Pancreas (tissue), 10 donors: ENCODE results near the gene MIEF1. TPM values are rescaled to one million over a fixed set of nuclear protein-coding genes. Genes with fewer than 3 reads are reported as not detected.
A peak's percentile ranks its signal among the peaks of the same experiment; 100 is the strongest.
"Not testable (repeated sequence)": the region's sequence is repeated elsewhere in the genome, so short reads cannot be mapped to it uniquely, and the experiment has no call there.

Source experiments
- ATAC-seq, 4 donors: fragments of 200-7000 bp; cut with Tn5 transposase; one replicate each; pipeline versions ENCODE4 v1.8.0 to v1.9.1; 2020; ENCODE audit warnings: mild to moderate bottlenecking in 4 of 4, moderate library complexity in 4 of 4
- DNase-seq, 6 donors: peaks; one replicate each; pipeline ENCODE4 v3.0.0-alpha.2; 2020
- FAIRE-seq: peaks from 2 replicates; lab custom pipeline; 2012; peaks lifted over from hg19 to GRCh38; lab: Jason Lieb, UNC
- H3K27ac ChIP-seq, 4 donors: fragments of 200-600 bp; sonication (generic); 1 replicate in 3 of 4; 2 replicates in 1 of 4; pipeline versions ENCODE4 v1.5.0 to v1.8.0; 2020
- H3K27me3 ChIP-seq, 4 donors: fragments of 200-600 bp; one replicate each; pipeline ENCODE4 v1.8.0; 2021
- H3K36me3 ChIP-seq, 3 donors: fragments of 200-600 bp; sonication (generic) in 1 of 3; one replicate each; pipeline versions ENCODE4 v1.5.0 to v1.8.0; 2020 to 2021
- H3K4me1 ChIP-seq, 3 donors: fragments of 200-600 bp; one replicate each; pipeline ENCODE4 v1.8.0; 2021
- H3K4me3 ChIP-seq, 4 donors: fragments of 200-600 bp; sonication (generic) in 2 of 4; one replicate each; pipeline versions ENCODE4 v1.5.0 to v1.8.0; 2020 to 2021
- H3K9me3 ChIP-seq, 4 donors: fragments of 200-600 bp; one replicate each; pipeline ENCODE4 v1.8.0; 2021
- WGBS, 2 donors: extraction: QIAGEN DNeasy Blood & Tissue Kit; methylation state at CpG; one replicate each; pipeline ENCODE4 v1.1.7; 2013; 5-methylcytosine and 5-hydroxymethylcytosine counted together
- intact Hi-C, 3 donors: fragments of 100-400 bp; cut with DNase I; formaldehyde crosslinking; loops; one replicate each; pipeline versions ENCODE4 v1.11.1 to v1.14.2; 2022
- polyA plus RNA-seq, 2 donors: library from polyadenylated mRNA; stranded (reverse); fragments of 200-250 nt; gene quantifications; one replicate each; pipeline ENCODE4 v1.2.3, GENCODE V29; 2013
- total RNA-seq, 6 donors: library from RNA; stranded (reverse); fragmentation: NEBNext Ultra II Directional in 4 of 6; extraction: Animal tissue kit (Norgen Biotek cat#: 25700) in 4 of 6; gene quantifications; one replicate each; pipeline versions ENCODE4 v1.2.1 to v1.2.4, GENCODE V29; 2021 to 2023
- TF ChIP-seq, protein P1 (sequence below), 4 donors: fragments of 200-600 bp; sonication (generic) in 3 of 4; IDR thresholded peaks; one replicate each; pipeline versions ENCODE4 v1.5.0 to v1.8.0; 2021; ENCODE audit warnings: antibody characterized with exemption in 4 of 4
- donor health status: healthy with polysubstance abuse.
- donor health status: DM: no; HTN: no; CAD: no; lungs with moderate emphysema.
- donor health status: DM: no; HTN: no; CAD: no.
- donor health status: control.
- donor health status: control.
- donor health status: Bipolar disorder and iron deficiency.
- donor health status: DM: yes; HTN: yes; CAD: no.
- donor health status: DM: no; HTN: no; CAD: no.
- donor health status: DM: no; HTN: no; CAD: no.
- donor health status: DM: yes; HTN: yes; CAD: no.

Gene MIEF1
- total and polyA plus RNA-seq, 8 donors, result 6.3 to 15.1 (median 11.1) TPM

DNA sequence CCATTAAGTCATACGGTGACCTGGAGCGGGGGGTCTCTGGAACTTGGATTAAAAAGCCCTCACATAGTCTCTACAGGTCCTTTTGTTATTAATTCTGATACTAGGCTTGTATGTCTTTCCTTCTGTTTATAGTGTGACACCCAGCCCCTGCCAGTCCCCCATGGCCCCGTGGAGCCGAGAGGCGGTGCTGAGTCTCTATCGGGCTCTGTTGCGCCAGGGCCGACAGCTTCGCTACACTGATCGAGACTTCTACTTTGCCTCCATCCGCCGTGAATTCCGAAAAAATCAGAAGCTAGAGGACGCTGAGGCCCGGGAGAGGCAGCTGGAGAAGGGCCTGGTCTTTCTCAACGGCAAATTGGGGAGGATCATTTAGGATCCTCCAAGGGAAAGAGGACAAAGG is 2.0 kb downstream of the MIEF1 start:
- H3K27ac ChIP-seq, result no peak overlapping the region
- DNase-seq (peak in 1 of 6 donors; percentile 44), FAIRE-seq (no peak), ATAC-seq (no peak)
- H3K27me3 ChIP-seq, result no peaks in the 10 kb centered on the region
- intact Hi-C loops, result no loop called here
- 87 to 88% methylated on average over 16 of the region's 16 CpGs for WGBS, 2 donors
- H3K4me1 ChIP-seq, result peaks cover 8 to 20% (median 9%) of the 10 kb centered on the region in 3 donors
- TF ChIP-seq, protein P1, sequence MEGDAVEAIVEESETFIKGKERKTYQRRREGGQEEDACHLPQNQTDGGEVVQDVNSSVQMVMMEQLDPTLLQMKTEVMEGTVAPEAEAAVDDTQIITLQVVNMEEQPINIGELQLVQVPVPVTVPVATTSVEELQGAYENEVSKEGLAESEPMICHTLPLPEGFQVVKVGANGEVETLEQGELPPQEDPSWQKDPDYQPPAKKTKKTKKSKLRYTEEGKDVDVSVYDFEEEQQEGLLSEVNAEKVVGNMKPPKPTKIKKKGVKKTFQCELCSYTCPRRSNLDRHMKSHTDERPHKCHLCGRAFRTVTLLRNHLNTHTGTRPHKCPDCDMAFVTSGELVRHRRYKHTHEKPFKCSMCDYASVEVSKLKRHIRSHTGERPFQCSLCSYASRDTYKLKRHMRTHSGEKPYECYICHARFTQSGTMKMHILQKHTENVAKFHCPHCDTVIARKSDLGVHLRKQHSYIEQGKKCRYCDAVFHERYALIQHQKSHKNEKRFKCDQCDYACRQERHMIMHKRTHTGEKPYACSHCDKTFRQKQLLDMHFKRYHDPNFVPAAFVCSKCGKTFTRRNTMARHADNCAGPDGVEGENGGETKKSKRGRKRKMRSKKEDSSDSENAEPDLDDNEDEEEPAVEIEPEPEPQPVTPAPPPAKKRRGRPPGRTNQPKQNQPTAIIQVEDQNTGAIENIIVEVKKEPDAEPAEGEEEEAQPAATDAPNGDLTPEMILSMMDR (IDR thresholded peaks at IDR 0.05), result no peak
- H3K4me3 ChIP-seq, result no peak overlapping the region
- peaks cover 0 to 36% (median 10%) of the 10 kb centered on the region in 3 donors for H3K36me3 ChIP-seq
- H3K9me3 ChIP-seq, result no peaks in the 10 kb centered on the region

DNA sequence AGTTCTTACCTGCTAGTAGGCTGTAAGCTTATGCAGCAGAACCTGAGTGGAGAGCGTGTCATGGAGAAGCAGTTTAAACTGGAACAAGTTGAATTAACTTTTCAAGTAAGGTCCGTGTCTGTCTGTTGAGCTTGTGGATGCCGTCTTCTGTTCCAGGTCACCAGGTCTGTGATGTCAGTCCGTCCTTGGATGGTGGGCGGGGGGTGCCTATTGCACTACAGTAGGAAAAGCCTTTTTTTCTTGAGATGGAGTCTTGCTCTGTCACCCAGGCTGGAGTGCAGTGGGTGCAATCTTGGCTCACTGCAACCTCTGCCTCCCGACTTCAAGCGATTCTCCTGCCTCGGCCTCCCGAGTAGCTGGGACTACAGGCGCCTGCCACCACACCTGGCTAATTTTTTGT is 4.9 kb downstream of the MIEF1 start:
- peaks cover 0 to 48% (median 14%) of the 10 kb centered on the region in 3 donors for H3K36me3 ChIP-seq
- WGBS, 2 donors, result 69 to 87% methylated on average over 10 of the region's 10 CpGs
- H3K4me3 ChIP-seq, FAIRE-seq, H3K4me1 ChIP-seq, intact Hi-C loops, H3K9me3 ChIP-seq, ATAC-seq, H3K27ac ChIP-seq, H3K27me3 ChIP-seq: not testable (repeated sequence)
- peak in 1 of 6 donors; percentile 23 for DNase-seq

DNA sequence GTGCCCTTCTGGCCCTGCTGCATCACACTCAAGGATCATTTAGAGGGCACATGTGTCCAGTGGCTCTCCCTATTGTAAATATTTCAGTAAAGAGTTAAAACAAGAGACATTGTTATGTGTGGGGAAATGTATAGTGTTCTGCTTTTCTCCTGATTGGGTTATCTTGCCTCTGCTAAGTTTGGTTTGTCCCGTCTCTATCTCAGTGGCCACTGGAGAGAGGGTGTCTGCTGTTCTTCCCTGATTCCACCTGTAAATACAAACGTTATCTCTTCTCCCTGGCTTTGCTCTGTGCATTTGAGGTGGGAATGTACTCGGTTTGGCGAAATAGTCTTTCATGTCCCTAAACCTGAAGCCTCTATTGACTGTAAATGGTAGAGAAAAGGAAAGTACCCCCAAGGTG is 6.3 kb downstream of the MIEF1 start:
- no peak for FAIRE-seq

DNA sequence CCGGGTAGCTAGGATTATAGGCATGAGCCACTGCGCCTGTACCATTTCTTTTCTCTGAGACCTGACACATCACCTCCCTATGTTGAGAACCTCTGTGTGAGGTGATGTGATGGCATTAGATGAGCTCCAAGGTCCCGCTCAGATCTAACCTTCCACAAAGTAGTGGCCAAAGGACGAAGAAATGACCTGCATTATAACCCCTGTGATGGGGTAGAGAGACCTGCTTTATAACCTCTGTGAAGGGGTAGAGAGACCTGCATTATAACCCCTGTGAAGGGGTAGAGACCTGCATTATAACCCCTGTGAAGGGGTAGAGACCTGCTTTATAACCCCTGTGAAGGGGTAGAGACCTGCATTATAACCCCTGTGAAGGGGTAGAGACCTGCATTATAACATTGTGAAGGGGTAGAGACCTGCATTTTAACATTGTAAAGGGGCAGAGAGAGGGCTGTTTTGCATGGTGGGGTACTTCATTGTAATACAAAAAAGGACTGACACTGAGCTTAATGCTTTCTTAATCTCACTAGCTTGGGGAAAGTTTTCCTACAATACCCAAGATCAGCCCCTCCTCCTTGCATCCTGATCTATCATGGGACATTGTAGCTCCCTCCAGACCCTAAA is 8.5 kb downstream of the MIEF1 start:
- Histone ChIP-seq H3K36me3 (peaks cover 6 to 59% (median 30%) of the 10 kb centered on the region in 3 donors), H3K27ac (no peak overlapping the region), H3K27me3 (no peaks in the 10 kb centered on the region), H3K4me3 (no peak overlapping the region), H3K9me3 (no peaks in the 10 kb centered on the region), H3K4me1 (no peaks in the 10 kb centered on the region)
- no peak for DNase-seq
- intact Hi-C loops, result no loop called here
- WGBS, 2 donors, result 88 to 95% methylated on average over 4 of the region's 4 CpGs
- ATAC-seq, result no peak
- TF ChIP-seq, protein P1 (IDR thresholded peaks at IDR 0.05), result no peak
- FAIRE-seq, result no peak

More for the DNA sequence above, 6.3 kb downstream of the MIEF1 start:
- TF ChIP-seq, protein P1 (IDR thresholded peaks at IDR 0.05), result no peak
- DNase-seq (no peak), ATAC-seq (no peak)
- WGBS, 2 donors, result 51 to 52% methylated on average over 4 of the region's 4 CpGs
- Histone ChIP-seq H3K27ac (no peak overlapping the region), H3K4me1 (peaks cover 3 to 6% (median 4%) of the 10 kb centered on the region in 3 donors), H3K36me3 (peaks cover 4 to 60% (median 24%) of the 10 kb centered on the region in 3 donors), H3K27me3 (no peaks in the 10 kb centered on the region), H3K9me3 (no peaks in the 10 kb centered on the region), H3K4me3 (no peak overlapping the region)
- intact Hi-C loops, result no loop called here

DNA sequence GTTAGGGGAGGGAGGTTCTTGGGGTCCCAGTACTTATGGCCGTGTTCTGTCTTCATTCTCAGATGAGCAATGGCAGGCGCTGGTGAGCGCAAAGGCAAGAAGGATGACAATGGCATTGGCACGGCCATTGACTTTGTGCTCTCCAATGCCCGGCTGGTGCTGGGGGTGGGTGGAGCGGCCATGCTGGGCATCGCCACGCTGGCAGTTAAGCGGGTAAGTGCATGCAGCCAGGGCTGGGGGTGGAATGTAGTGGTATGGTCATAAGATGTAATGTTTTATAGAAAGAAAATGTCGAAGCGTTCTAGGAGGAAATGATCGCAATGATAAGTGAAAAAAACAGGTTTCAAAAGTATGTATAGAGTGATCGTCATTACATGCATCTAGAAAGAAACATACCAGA is 9.1 kb downstream of the MIEF1 start:
- no peak for DNase-seq
- WGBS, 2 donors, result 91 to 97% methylated on average over 13 of the region's 13 CpGs
- no peak for ATAC-seq
- no peak overlapping the region for H3K27ac ChIP-seq
- TF ChIP-seq, protein P1 (IDR thresholded peaks at IDR 0.05), result no peak
- no peak for FAIRE-seq
- no peaks in the 10 kb centered on the region for H3K4me1 ChIP-seq
- intact Hi-C loops, result no loop called here
- H3K27me3 ChIP-seq, result no peaks in the 10 kb centered on the region
- peaks cover 6 to 55% (median 33%) of the 10 kb centered on the region in 3 donors for H3K36me3 ChIP-seq
- no peak overlapping the region for H3K4me3 ChIP-seq
- H3K9me3 ChIP-seq, result no peaks in the 10 kb centered on the region
